ENCODE data around the gene RPS21. TPM values are rescaled to one million over a fixed set of nuclear protein-coding genes. Genes with fewer than 3 reads are reported as not detected.

Gene RPS21
- total RNA-seq, 4 donors from 2014 or later, result 1,151 to 14,756 (median 1,928) TPM

- DNase-seq, result no peak
- no peaks in the 10 kb centered on the region for H3K36me3 ChIP-seq
- no peak overlapping the region for H3K27ac ChIP-seq
- H3K4me3 ChIP-seq, result no peak overlapping the region
- H3K4me1 ChIP-seq, result no peaks in the 10 kb centered on the region
- intact Hi-C loops (cut with DNase I; ENCODE audit: low total_unique reads), result no loop called here
- no peaks in the 10 kb centered on the region for H3K27me3 ChIP-seq
- TF ChIP-seq POLR2A (IDR thresholded peaks at IDR 0.05), result no peak
- no peak for TF ChIP-seq CTCF (IDR thresholded peaks at IDR 0.05)
- no peaks in the 10 kb centered on the region for H3K9me3 ChIP-seq
Observed at GRCh38 chr20:62398120-62398821, 11.4 kb downstream of the RPS21 start.

DNA sequence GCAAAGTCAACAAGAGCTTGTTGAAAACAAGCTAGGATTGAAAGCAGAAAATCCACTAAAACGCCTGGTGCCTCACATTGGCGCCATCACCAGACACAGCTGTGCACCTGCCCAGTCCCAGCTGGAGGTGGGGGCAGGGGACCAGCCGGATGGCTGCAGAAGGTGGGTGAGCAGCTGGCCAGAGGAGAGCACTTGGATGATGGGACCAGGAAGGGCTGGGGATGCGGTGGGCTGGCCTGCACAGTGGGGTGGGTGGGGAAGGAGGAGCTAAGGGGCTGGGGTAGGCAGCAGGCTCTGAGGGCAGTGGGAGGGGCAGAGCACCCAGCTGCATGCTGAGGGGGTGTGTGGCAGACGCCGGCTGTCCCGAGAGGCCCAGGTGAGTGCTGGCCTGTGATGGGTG is 13.1 kb downstream of the RPS21 start:
- no peaks in the 10 kb centered on the region for H3K27me3 ChIP-seq
- no peaks in the 10 kb centered on the region for H3K4me1 ChIP-seq
- no peak overlapping the region for H3K4me3 ChIP-seq
- no peaks in the 10 kb centered on the region for H3K36me3 ChIP-seq
- H3K9me3 ChIP-seq, result no peaks in the 10 kb centered on the region
- TF ChIP-seq CTCF (IDR thresholded peaks at IDR 0.05) (no peak), POLR2A (IDR thresholded peaks at IDR 0.05) (no peak)
- no peak overlapping the region for H3K27ac ChIP-seq
- intact Hi-C loops (cut with DNase I; ENCODE audit: low total_unique reads), result loop anchor here (10.0 kb wide), 1 partner anchor 405 kb away; the partner anchor contains the start of gene OGFR
- no peak for DNase-seq

DNA sequence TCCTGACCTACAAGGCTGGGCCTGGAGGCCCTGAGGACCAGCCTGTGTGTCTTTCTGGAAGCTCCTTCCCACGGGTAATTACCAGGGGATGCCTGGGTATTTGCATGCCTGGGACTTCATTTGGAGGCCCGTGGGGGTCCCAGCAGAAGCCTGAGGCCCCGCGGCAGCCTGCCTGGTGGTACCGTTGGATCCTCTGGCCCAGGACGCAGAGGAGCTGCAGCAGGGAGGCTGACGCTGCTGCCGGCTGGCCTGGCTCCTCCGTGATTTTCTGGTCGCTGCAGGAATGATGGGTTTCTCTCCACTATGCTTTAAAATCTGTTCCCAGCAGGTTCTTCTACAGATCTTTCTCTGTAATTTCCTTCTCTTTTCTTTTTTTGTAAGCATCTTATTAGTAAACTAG is 13.6 kb downstream of the RPS21 start:
- H3K27ac ChIP-seq, result no peak overlapping the region
- DNase-seq, result no peak
- no peaks in the 10 kb centered on the region for H3K27me3 ChIP-seq
- H3K36me3 ChIP-seq, result no peaks in the 10 kb centered on the region
- no peak for TF ChIP-seq POLR2A (IDR thresholded peaks at IDR 0.05)
- TF ChIP-seq CTCF (IDR thresholded peaks at IDR 0.05), result no peak
- H3K4me1 ChIP-seq, result peaks cover 0 to 4% of the 10 kb centered on the region in 2 donors
- no peak overlapping the region for H3K4me3 ChIP-seq
- H3K9me3 ChIP-seq, result no peaks in the 10 kb centered on the region
- intact Hi-C loops (cut with DNase I; ENCODE audit: low total_unique reads), result loop anchor here (10.0 kb wide), 1 partner anchor 404 kb away; the partner anchor contains the start of gene OGFR

DNA sequence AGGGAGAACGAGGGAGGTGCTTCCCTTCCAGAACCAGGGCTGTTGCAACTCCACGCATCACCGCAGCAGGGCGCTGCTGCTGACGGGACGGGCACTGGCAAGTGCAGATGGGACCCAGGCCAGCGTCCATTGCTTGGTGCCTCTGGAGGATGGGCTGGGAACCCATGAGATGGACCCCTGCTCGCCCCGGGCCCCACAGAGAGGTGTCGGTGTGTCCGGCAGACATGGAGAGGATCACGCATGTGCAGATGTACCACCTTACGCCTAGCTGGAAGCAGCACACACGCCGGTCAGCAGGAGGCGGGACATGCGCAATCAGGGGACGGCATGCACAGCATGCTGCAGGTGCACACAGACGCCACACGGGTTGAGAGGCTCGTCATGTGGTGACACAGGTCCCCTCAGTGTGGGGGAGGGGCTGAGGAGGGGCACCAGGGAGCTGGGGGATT is 14.5 kb downstream of the RPS21 start:
- Histone ChIP-seq H3K4me3 (no peak overlapping the region), H3K27me3 (no peaks in the 10 kb centered on the region), H3K36me3 (no peaks in the 10 kb centered on the region), H3K9me3 (no peaks in the 10 kb centered on the region), H3K4me1 (peaks cover 0 to 12% of the 10 kb centered on the region in 2 donors), H3K27ac (no peak overlapping the region)
- intact Hi-C loops (cut with DNase I; ENCODE audit: low total_unique reads), result loop anchor here (10.0 kb wide), 1 partner anchor 403 kb away; the partner anchor contains the start of gene OGFR
- DNase-seq, result no peak
- no peak for TF ChIP-seq POLR2A (IDR thresholded peaks at IDR 0.05)
- no peak for TF ChIP-seq CTCF (IDR thresholded peaks at IDR 0.05)

- TF ChIP-seq POLR2A (IDR thresholded peaks at IDR 0.05), result no peak
- no peak for TF ChIP-seq CTCF (IDR thresholded peaks at IDR 0.05)
- no peaks in the 10 kb centered on the region for H3K27me3 ChIP-seq
- no peak overlapping the region for H3K4me3 ChIP-seq
- intact Hi-C loops (cut with DNase I; ENCODE audit: low total_unique reads), result loop anchor here (10.0 kb wide), 1 partner anchor 402 kb away; the partner anchor contains the start of gene OGFR
- H3K9me3 ChIP-seq, result no peaks in the 10 kb centered on the region
- no peak overlapping the region for H3K27ac ChIP-seq
- H3K36me3 ChIP-seq, result no peaks in the 10 kb centered on the region
- peaks cover 0 to 17% of the 10 kb centered on the region in 2 donors for H3K4me1 ChIP-seq
- DNase-seq, result no peak
Observed at GRCh38 chr20:62402456-62403150, 15.7 kb downstream of the RPS21 start.
